Calu3 (cell line): ENCODE measurements around the gene MYO7A. TPM values are rescaled to one million over a fixed set of nuclear protein-coding genes. Genes with fewer than 3 reads are reported as not detected.

Experiments
- BruUV-seq: library from RNA; stranded (reverse); fragments of 400-500 nt; replicated peaks from 2 replicates; lab custom pipeline; 2021; lab: Mats Ljungman, UMichigan
- CTCF ChIA-PET: fragments of 300-600 bp; sonication (Branson Sonifier 250); formaldehyde crosslinking; loops from one replicate; lab custom pipeline; 2022; ENCODE audit warnings: antibody characterized with exemption; lab: Charles Lee
- DNase-seq: peaks from one replicate; pipeline ENCODE4 v3.0.0; 2022
- H3K27ac Mint-ChIP-seq: one replicate; pipeline ENCODE4 v1.8.0; 2022; ENCODE audit warnings: mixed read lengths; ENCODE audit not compliant: unreplicated experiment
- H3K27me3 Mint-ChIP-seq: one replicate; pipeline ENCODE4 v1.8.0; 2022; ENCODE audit warnings: mixed read lengths; ENCODE audit not compliant: unreplicated experiment
- H3K36me3 Mint-ChIP-seq: one replicate; pipeline ENCODE4 v1.8.0; 2022; ENCODE audit warnings: mild to moderate bottlenecking, moderate library complexity, mixed read lengths; ENCODE audit not compliant: insufficient read depth, unreplicated experiment
- H3K4me1 Mint-ChIP-seq: one replicate; pipeline ENCODE4 v1.8.0; 2022; ENCODE audit warnings: mild to moderate bottlenecking, low read depth, mixed read lengths; ENCODE audit not compliant: unreplicated experiment
- H3K4me3 Mint-ChIP-seq: one replicate; pipeline ENCODE4 v1.8.0; 2022; ENCODE audit warnings: mild to moderate bottlenecking, low read depth, moderate library complexity, mixed read lengths; ENCODE audit not compliant: unreplicated experiment
- H3K9me3 Mint-ChIP-seq: one replicate; pipeline ENCODE4 v1.8.0; 2022; ENCODE audit warnings: low read depth, mixed read lengths; ENCODE audit not compliant: unreplicated experiment
- intact Hi-C: fragments of 100-400 bp; cut with micrococcal nuclease; formaldehyde crosslinking; loops from one replicate; pipeline ENCODE4 v1.10.0; 2022; ENCODE audit not compliant: unreplicated experiment
- total RNA-seq: library from RNA; stranded (reverse); gene quantifications from 2 replicates; pipeline ENCODE4 v1.2.3, GENCODE V29; 2022
- TF ChIP-seq, protein P1 (sequence below): fragments of 200-600 bp; IDR thresholded peaks from one replicate; pipeline ENCODE4 v1.8.0; 2022; ENCODE audit warnings: antibody characterized with exemption; ENCODE audit not compliant: unreplicated experiment

MYO7A gene
- total RNA-seq, 1 experiment from 2014 or later: 3.7 TPM

DNA sequence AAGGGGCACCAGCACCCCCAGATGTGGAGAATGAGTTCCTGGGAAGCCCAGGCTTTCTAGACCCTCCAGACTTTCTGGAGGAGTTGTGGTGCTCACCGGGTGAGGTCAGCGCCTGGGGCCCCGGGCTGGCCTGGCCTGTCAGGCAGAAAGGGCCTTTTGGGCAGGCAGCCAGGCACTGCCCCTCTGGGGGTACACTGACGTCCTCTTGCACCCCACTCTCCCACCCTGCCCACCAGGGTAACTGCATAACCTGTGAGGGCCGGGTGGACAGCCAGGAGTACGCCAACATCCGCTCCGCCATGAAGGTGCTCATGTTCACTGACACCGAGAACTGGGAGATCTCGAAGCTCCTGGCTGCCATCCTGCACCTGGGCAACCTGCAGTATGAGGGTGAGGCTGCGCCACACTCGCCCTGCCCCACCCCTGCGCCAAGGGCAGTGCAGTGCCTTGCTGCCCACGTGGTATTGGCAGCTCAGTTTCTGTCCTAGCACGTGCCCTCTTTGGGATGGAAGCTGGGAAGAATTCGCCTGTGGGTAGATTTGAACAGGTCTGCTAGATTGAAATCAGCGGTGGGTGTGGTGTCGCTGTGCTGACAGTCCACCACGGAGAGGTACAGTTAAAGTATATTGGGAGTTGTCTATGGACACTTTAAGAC lies 30.1 kb downstream of the MYO7A start:
- BruUV-seq: no TSS peak
- intact Hi-C loops: no loop called here
- no peaks in the 10 kb centered on the region for H3K36me3 Mint-ChIP-seq
- no peaks in the 10 kb centered on the region for H3K9me3 Mint-ChIP-seq
- TF ChIP-seq, protein P1, sequence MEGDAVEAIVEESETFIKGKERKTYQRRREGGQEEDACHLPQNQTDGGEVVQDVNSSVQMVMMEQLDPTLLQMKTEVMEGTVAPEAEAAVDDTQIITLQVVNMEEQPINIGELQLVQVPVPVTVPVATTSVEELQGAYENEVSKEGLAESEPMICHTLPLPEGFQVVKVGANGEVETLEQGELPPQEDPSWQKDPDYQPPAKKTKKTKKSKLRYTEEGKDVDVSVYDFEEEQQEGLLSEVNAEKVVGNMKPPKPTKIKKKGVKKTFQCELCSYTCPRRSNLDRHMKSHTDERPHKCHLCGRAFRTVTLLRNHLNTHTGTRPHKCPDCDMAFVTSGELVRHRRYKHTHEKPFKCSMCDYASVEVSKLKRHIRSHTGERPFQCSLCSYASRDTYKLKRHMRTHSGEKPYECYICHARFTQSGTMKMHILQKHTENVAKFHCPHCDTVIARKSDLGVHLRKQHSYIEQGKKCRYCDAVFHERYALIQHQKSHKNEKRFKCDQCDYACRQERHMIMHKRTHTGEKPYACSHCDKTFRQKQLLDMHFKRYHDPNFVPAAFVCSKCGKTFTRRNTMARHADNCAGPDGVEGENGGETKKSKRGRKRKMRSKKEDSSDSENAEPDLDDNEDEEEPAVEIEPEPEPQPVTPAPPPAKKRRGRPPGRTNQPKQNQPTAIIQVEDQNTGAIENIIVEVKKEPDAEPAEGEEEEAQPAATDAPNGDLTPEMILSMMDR: no peak
- H3K27ac Mint-ChIP-seq: no peak overlapping the region
- H3K4me3 Mint-ChIP-seq: no peak overlapping the region
- DNase-seq: no peak
- CTCF ChIA-PET: no interaction called here
- no peaks in the 10 kb centered on the region for H3K4me1 Mint-ChIP-seq
- peaks cover 59% of the 10 kb centered on the region for H3K27me3 Mint-ChIP-seq

DNA sequence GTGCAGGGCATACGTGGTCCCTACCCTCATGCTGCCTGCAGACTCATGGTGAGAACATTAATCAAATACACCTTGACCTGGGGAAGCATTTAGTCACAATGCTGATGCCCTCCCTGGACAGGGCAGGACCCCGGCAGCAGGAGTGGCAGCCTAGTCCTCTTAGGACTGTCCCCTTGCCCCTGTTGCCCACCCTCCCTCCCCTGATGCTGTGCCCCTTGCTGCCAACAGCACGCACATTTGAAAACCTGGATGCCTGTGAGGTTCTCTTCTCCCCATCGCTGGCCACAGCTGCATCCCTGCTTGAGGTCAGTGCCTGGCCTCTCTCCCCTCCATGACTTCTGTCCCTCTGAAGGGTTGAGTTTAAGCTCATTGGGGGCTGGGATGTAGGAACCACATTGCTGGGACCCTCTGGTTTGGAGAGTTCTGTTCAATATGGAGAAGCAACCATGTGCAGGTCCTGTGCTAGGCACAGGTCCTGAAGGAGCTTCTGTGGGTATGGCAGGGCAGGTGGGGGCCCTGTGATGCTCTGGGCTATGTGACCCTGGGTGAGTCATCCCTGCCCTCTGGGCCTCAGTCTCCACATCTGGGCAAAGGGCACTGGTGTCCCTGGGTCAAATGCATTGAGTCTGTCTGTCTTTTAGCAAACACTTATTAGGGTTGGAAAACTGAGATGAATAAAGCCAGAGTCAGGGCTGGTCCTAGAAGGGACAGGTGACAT lies 31.3 kb downstream of the MYO7A start:
- BruUV-seq: no TSS peak
- Mint-ChIP-seq H3K36me3 (no peaks in the 10 kb centered on the region), H3K27me3 (peaks cover 47% of the 10 kb centered on the region), H3K4me3 (no peak overlapping the region), H3K27ac (no peak overlapping the region), H3K4me1 (no peaks in the 10 kb centered on the region), H3K9me3 (no peaks in the 10 kb centered on the region)
- intact Hi-C loops: no loop called here
- DNase-seq: no peak
- TF ChIP-seq, protein P1: no peak
- CTCF ChIA-PET: interaction anchor here (0.6 kb wide), 1 partner anchor 49 kb away, joined by 3 read pairs; no protein-coding TSS in a partner anchor

DNA sequence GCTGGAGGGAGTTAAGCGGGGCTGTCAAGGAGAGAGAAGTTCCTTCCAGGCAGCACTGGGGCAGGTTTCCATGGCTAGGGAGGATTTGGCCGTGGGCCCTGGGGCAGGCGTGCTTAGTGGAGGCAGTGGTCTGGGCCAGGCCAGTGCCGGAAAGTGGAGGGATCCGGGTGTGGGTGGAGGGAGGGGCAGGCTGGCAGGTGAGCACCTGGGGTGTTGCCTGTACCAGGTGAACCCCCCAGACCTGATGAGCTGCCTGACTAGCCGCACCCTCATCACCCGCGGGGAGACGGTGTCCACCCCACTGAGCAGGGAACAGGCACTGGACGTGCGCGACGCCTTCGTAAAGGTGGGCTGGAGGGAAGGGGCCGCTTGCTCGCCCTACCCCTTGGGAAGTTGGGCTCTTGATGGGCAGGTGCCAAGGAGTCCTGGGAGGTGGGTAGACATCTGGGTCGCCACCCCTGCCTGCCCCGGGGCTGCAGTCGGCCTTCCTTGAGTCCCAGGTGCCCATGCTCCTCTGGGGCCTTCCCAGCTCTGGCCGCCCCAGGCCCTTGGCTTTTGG lies 32.0 kb downstream of the MYO7A start:
- H3K4me1 Mint-ChIP-seq: no peaks in the 10 kb centered on the region
- CTCF ChIA-PET: no interaction called here
- intact Hi-C loops: no loop called here
- no peak for DNase-seq
- TF ChIP-seq, protein P1: no peak
- H3K27ac Mint-ChIP-seq: no peak overlapping the region
- no peaks in the 10 kb centered on the region for H3K36me3 Mint-ChIP-seq
- H3K4me3 Mint-ChIP-seq: no peak overlapping the region
- no TSS peak for BruUV-seq
- H3K27me3 Mint-ChIP-seq: peaks cover 47% of the 10 kb centered on the region
- H3K9me3 Mint-ChIP-seq: no peaks in the 10 kb centered on the region

DNA sequence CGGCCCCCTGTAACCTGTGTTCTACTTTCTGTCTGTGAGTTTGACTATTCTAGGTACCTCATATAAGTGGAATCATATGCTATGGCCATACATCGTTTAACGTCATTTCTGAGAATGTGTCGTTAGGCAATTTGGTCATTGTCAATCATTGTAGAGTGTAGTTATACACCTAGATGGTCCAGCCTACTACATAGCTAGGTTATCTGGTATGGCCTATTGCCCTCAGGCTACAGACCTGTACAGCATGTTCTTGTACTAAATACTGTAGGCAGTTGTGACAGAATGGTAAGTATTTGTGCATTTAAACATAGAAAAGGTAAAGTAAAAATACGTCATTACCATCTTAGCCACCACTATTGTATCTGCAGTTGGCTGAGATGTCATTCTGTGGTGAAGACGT lies 35.2 kb downstream of the MYO7A start:
- no peaks in the 10 kb centered on the region for H3K36me3 Mint-ChIP-seq
- no peak for DNase-seq
- intact Hi-C loops: no loop called here
- no peak overlapping the region for H3K27ac Mint-ChIP-seq
- no peaks in the 10 kb centered on the region for H3K4me1 Mint-ChIP-seq
- no peaks in the 10 kb centered on the region for H3K9me3 Mint-ChIP-seq
- H3K27me3 Mint-ChIP-seq: peaks cover 46% of the 10 kb centered on the region
- BruUV-seq: no TSS peak
- TF ChIP-seq, protein P1: no peak
- H3K4me3 Mint-ChIP-seq: no peak overlapping the region
- CTCF ChIA-PET: no interaction called here
